Neuronal stem cell (in vitro differentiated cells): ENCODE results near the gene CFP.

ENCODE experiments used
- DNase-seq: peaks from one replicate; pipeline ENCODE4 v3.0.0-alpha.2; 2013; ENCODE audit warnings: low spot score
- H2AFZ ChIP-seq: one replicate; pipeline ENCODE4 v1.6.1; 2013; ENCODE audit warnings: mild to moderate bottlenecking, low read length, inconsistent platforms
- H2AK5ac ChIP-seq: 2 replicates; pipeline ENCODE4 v1.6.1; 2013; ENCODE audit warnings: low read depth, mild to moderate bottlenecking, inconsistent platforms, low read length, moderate library complexity, mixed read lengths
- H2BK120ac ChIP-seq: 2 replicates; pipeline ENCODE4 v1.6.1; 2013; ENCODE audit warnings: low read depth, mild to moderate bottlenecking, inconsistent platforms, low read length, moderate library complexity, mixed read lengths
- H2BK12ac ChIP-seq: one replicate; pipeline ENCODE4 v1.6.1; 2013; ENCODE audit warnings: low read length, inconsistent platforms
- H2BK15ac ChIP-seq: 2 replicates; pipeline ENCODE4 v1.6.1; 2013; ENCODE audit warnings: mild to moderate bottlenecking, low read length, inconsistent platforms, mixed read lengths
- H2BK5ac ChIP-seq: one replicate; pipeline ENCODE4 v1.6.1; 2013; ENCODE audit warnings: inconsistent platforms, mild to moderate bottlenecking, low read length, moderate library complexity
- H3K14ac ChIP-seq: one replicate; pipeline ENCODE4 v1.6.1; 2013; ENCODE audit warnings: low read length, inconsistent platforms
- H3K18ac ChIP-seq: 2 replicates; pipeline ENCODE4 v1.6.1; 2013; ENCODE audit warnings: low read length, inconsistent platforms
- H3K23ac ChIP-seq: 2 replicates; pipeline ENCODE4 v1.6.1; 2013; ENCODE audit warnings: low read depth, mild to moderate bottlenecking, mixed read lengths, low read length, inconsistent platforms; ENCODE audit not compliant: poor library complexity
- H3K27ac ChIP-seq: replicated peaks from 3 replicates; pipeline ENCODE4 v1.5.1; 2013; ENCODE audit warnings: low read length, inconsistent platforms
- H3K27me3 ChIP-seq, 3 experiments: 2 replicates each; pipeline ENCODE4 v1.6.1; 2013; ENCODE audit warnings: low read length in 3 of 3, mild to moderate bottlenecking in 2 of 3, inconsistent platforms in 1 of 3, low read depth in 1 of 3, mixed read lengths in 1 of 3, moderate library complexity in 1 of 3; ENCODE audit not compliant: control insufficient read depth in 3 of 3, insufficient read depth in 3 of 3
- H3K36me3 ChIP-seq, 2 donors: replicated peaks in 1 of 2; 2 replicates each; pipeline ENCODE4 v1.6.1; 2013; ENCODE audit warnings: low read length in 2 of 2; ENCODE audit not compliant: control insufficient read depth in 2 of 2, insufficient read depth in 2 of 2
- H3K4ac ChIP-seq: 2 replicates; pipeline ENCODE4 v1.6.1; 2013; ENCODE audit warnings: inconsistent platforms, mild to moderate bottlenecking, low read length, moderate library complexity
- H3K4me1 ChIP-seq, 2 donors: 1 replicate in 1 of 2; 2 replicates in 1 of 2; pipeline ENCODE4 v1.6.1; 2013; ENCODE audit warnings: low read length in 2 of 2, low read depth in 1 of 2; ENCODE audit not compliant: control insufficient read depth in 2 of 2, insufficient read depth in 1 of 2
- H3K4me2 ChIP-seq: one replicate; pipeline ENCODE4 v1.6.1; 2013; ENCODE audit warnings: mild to moderate bottlenecking, low read length, inconsistent platforms; ENCODE audit not compliant: insufficient read depth, poor library complexity, severe bottlenecking
- H3K4me3 ChIP-seq, 2 donors: 2 replicates each; pipeline ENCODE4 v1.5.1; 2013; ENCODE audit warnings: low read length in 2 of 2, mild to moderate bottlenecking in 2 of 2, inconsistent platforms in 1 of 2, moderate library complexity in 1 of 2
- H3K79me1 ChIP-seq: one replicate; pipeline ENCODE4 v1.6.1; 2013; ENCODE audit warnings: low read depth, mild to moderate bottlenecking, inconsistent platforms, low read length, moderate library complexity
- H3K9ac ChIP-seq: one replicate; pipeline ENCODE4 v1.6.1; 2013; ENCODE audit warnings: mild to moderate bottlenecking, low read depth, low read length, inconsistent platforms; ENCODE audit not compliant: poor library complexity
- H3K9me3 ChIP-seq, 2 donors: replicated peaks in 1 of 2; 2 replicates each; pipeline versions ENCODE3 to v1.6.1; 2013; ENCODE audit warnings: low read length in 2 of 2, mild to moderate bottlenecking in 2 of 2, inconsistent platforms in 1 of 2, low read depth in 1 of 2, mixed read lengths in 1 of 2, moderate library complexity in 1 of 2; ENCODE audit not compliant: control insufficient read depth in 2 of 2, insufficient read depth in 1 of 2
- H4K8ac ChIP-seq: one replicate; pipeline ENCODE4 v1.6.1; 2013; ENCODE audit warnings: low read depth, mild to moderate bottlenecking, inconsistent platforms, low read length, moderate library complexity
- H4K91ac ChIP-seq: one replicate; pipeline ENCODE4 v1.6.1; 2013; ENCODE audit warnings: low read length, low read depth, mild to moderate bottlenecking, inconsistent platforms; ENCODE audit not compliant: poor library complexity
- WGBS, 2 donors: extraction: QIAGEN DNeasy Blood & Tissue Kit; methylation state at CpG; one replicate each; pipeline ENCODE4 v1.1.7; 2013; ENCODE audit warnings: missing lambda C conversion rate in 2 of 2, mixed read lengths in 1 of 2; ENCODE audit not compliant: insufficient read length in 2 of 2, insufficient replicate concordance in 1 of 2; ENCODE audit errors: extremely low coverage in 2 of 2; 5-methylcytosine and 5-hydroxymethylcytosine counted together

CFP gene

DNA sequence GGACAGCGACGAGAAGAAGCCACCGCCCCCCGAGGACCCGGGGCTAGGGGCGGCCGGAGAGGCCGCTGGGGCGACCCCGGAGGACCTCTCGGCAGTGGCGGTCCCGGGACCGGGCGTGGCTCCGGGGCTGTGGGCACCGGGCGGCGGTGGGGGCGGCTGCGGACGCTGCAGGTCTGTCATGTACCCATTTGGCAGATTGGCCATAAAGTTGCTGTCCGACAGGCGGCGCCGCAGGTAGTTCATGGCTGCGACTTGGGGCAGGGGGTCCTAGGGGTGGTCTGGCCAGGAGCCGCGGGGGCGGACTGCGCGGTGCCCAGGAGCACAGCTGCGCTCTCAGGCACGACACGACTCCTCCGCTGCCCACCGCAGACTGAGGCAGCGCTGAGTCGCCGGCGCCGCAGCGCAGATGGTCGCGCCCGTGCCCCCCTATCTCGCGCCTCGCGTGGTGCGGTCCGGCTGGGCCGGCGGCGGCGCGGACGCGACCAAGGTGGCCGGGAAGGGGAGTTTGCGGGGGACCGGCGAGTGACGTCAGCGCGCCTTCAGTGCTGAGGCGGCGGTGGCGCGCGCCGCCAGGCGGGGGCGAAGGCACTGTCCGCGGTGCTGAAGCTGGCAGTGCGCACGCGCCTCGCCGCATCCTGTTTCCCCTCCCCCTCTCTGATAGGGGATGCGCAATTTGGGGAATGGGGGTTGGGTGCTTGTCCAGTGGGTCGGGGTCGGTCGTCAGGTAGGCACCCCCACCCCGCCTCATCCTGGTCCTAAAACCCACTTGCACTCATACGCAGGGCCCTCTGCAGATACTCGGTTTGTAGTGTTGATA lies 10.0 kb downstream of the CFP start, which contains the start of gene SYN1:
SYN1 (minus strand) TSS at position 372 of the 817 bp plus-strand sequence; CDS start at position 243, 129 bp downstream.
- DNase-seq = peak; percentile 79
- no peak within 1 kb of the TSS for H3K27ac ChIP-seq
- no peak within 1 kb of the TSS for H2BK15ac ChIP-seq
- H3K9me3 ChIP-seq = no peaks in the 10 kb centered on the region
- H2AFZ ChIP-seq = peak within 1 kb of the TSS; percentile 85
- H2AK5ac ChIP-seq = no peak within 1 kb of the TSS
- no peak within 1 kb of the TSS for H4K8ac ChIP-seq
- no peaks in the 10 kb centered on the region for H3K36me3 ChIP-seq
- H3K4ac ChIP-seq = no peak within 1 kb of the TSS
- H2BK12ac ChIP-seq = no peak within 1 kb of the TSS
- H2BK5ac ChIP-seq = no peak within 1 kb of the TSS
- H3K23ac ChIP-seq = no peak within 1 kb of the TSS
- H3K4me3 ChIP-seq = peak within 1 kb of the TSS; percentile 44 to 75
- no peak within 1 kb of the TSS for H3K14ac ChIP-seq
- H4K91ac ChIP-seq = no peak within 1 kb of the TSS
- H3K18ac ChIP-seq = no peak within 1 kb of the TSS
- peaks cover 2 to 6% of the 10 kb centered on the region in 2 donors for H3K4me1 ChIP-seq
- no CpG with 5 or more reads among the region's 88 CpGs for WGBS, 2 donors
- H3K27me3 ChIP-seq = peaks cover 0 to 2% (median 0%) of the 10 kb centered on the region in 3 experiments
- no peaks in the 10 kb centered on the region for H3K79me1 ChIP-seq
- peak within 1 kb of the TSS; percentile 57 for H3K4me2 ChIP-seq
- no peak within 1 kb of the TSS for H2BK120ac ChIP-seq
- H3K9ac ChIP-seq = no peak within 1 kb of the TSS

DNA sequence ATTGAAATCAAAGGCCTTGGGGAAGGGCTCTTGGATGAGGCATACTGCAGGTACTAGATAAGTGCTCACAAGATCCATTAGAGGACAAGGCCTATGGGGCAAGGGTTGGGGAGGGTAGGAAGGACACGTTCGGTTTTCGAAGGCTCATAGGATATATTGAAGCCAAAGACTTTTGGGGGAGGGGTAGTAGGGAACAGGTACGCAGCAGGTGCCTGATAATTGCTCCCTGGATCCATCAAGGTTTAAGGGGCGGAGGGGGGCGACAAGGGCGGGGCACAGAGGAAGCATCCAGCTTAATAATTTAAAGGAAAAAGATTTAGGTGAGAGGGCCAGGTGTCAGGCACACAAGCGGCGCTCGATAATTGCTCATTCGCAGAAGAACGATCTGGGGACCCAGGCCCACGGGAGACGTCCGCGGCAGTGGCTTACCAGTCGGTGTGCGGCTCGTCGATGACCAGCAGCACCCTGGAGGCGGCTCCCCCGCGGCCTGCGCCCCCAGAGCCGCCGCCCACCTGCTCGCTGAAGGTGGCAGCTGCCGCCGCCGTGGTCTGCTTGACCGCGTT lies 10.7 kb downstream of the CFP start:
- H2AK5ac ChIP-seq = no peak overlapping the region
- H3K4me3 ChIP-seq = peak overlapping the region in 1 of 2 donors; percentile 44
- WGBS, 2 donors = no CpG with 5 or more reads among the region's 32 CpGs
- H3K4ac ChIP-seq = no peak overlapping the region
- H3K27ac ChIP-seq = no peak overlapping the region
- H2BK5ac ChIP-seq = no peak overlapping the region
- H3K27me3 ChIP-seq = peaks cover 0 to 2% (median 0%) of the 10 kb centered on the region in 3 experiments
- no peak overlapping the region for H3K14ac ChIP-seq
- no peaks in the 10 kb centered on the region for H3K9me3 ChIP-seq
- no peak overlapping the region for H2BK120ac ChIP-seq
- peak overlapping the region; percentile 57 for H3K4me2 ChIP-seq
- no peak overlapping the region for H3K9ac ChIP-seq
- no peak overlapping the region for H4K8ac ChIP-seq
- H3K4me1 ChIP-seq = peaks cover 2 to 3% of the 10 kb centered on the region in 2 donors
- no peak overlapping the region for H2BK15ac ChIP-seq
- H4K91ac ChIP-seq = no peak overlapping the region
- H2AFZ ChIP-seq = peak overlapping the region; percentile 85
- no peaks in the 10 kb centered on the region for H3K36me3 ChIP-seq
- H3K18ac ChIP-seq = no peak overlapping the region
- H2BK12ac ChIP-seq = no peak overlapping the region
- H3K23ac ChIP-seq = no peak overlapping the region
- DNase-seq = no peak
- no peaks in the 10 kb centered on the region for H3K79me1 ChIP-seq

DNA sequence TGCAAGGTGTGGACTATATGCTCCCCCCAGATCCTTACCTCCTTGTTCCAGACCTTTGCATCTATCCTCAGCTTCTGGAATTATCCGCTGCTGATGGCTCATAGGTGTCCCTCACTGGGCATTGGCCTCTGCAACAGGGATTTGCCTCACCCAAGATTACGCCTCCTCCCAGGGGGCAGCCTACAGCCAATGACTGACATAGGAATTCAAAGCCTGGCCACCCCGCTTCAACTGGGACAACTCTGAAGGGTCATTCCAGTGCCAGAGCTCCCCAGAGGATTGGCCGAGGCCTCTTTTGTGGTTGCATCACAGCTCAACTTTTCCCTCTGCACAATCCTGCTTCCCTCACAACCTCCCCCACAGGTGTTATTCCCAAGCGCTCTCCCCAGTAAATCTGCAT lies 15.1 kb downstream of the CFP start:
- Histone ChIP-seq H2BK15ac (no peak overlapping the region), H2BK120ac (no peak overlapping the region), H2BK12ac (no peak overlapping the region), H4K8ac (no peak overlapping the region), H2AK5ac (no peak overlapping the region), H3K4me1 (no peaks in the 10 kb centered on the region), H3K18ac (no peak overlapping the region), H3K4me3 (no peak overlapping the region), H3K14ac (no peak overlapping the region), H3K36me3 (no peaks in the 10 kb centered on the region), H3K4me2 (no peak overlapping the region), H3K9me3 (no peaks in the 10 kb centered on the region), H3K9ac (no peak overlapping the region), H2BK5ac (no peak overlapping the region), H2AFZ (no peak overlapping the region), H3K27ac (no peak overlapping the region), H3K27me3 (no peaks in the 10 kb centered on the region), H4K91ac (no peak overlapping the region), H3K79me1 (no peaks in the 10 kb centered on the region), H3K23ac (no peak overlapping the region), H3K4ac (no peak overlapping the region)
- no peak for DNase-seq
- no CpG with 5 or more reads among the region's 5 CpGs for WGBS, 2 donors

DNA sequence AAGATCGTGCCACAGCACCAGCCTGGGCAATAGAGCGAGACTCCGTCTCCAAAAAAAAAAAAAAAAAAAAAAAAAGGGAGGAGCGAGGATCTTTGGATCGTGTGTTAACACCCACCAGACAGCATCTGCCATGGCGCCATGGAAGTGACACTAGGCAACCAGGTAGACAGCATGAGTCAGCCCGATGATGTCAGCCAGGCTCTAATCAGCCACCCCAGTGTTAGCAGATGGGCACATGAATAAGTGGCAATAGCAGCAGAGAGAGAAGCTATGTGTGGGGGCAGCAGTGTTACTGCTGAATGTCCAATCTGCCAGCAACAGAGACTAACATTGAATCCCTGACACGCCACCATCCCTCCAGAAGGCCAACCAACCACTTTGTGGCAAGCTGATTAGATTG lies 16.6 kb downstream of the CFP start:
- H3K27ac ChIP-seq = no peak overlapping the region
- H2BK12ac ChIP-seq = no peak overlapping the region
- no peak overlapping the region for H3K23ac ChIP-seq
- H4K8ac ChIP-seq = no peak overlapping the region
- DNase-seq = no peak
- no peak overlapping the region for H3K14ac ChIP-seq
- WGBS, 2 donors = no CpG with 5 or more reads among the region's 8 CpGs
- H2BK5ac ChIP-seq = no peak overlapping the region
- H3K4me2 ChIP-seq = no peak overlapping the region
- no peak overlapping the region for H2BK15ac ChIP-seq
- H3K18ac ChIP-seq = no peak overlapping the region
- H3K9me3 ChIP-seq = no peaks in the 10 kb centered on the region
- H3K4ac ChIP-seq = no peak overlapping the region
- H2AK5ac ChIP-seq = no peak overlapping the region
- no peak overlapping the region for H2BK120ac ChIP-seq
- no peaks in the 10 kb centered on the region for H3K79me1 ChIP-seq
- H3K4me3 ChIP-seq = no peak overlapping the region
- no peaks in the 10 kb centered on the region for H3K36me3 ChIP-seq
- H3K27me3 ChIP-seq = no peaks in the 10 kb centered on the region
- H2AFZ ChIP-seq = no peak overlapping the region
- peaks cover 0 to 10% of the 10 kb centered on the region in 2 donors for H3K4me1 ChIP-seq
- H4K91ac ChIP-seq = no peak overlapping the region
- no peak overlapping the region for H3K9ac ChIP-seq
